HCT116 (cell line): ENCODE data around the gene ENPP6. TPM values are rescaled to one million over a fixed set of nuclear protein-coding genes. Genes with fewer than 3 reads are reported as not detected.

Experiments
- ATAC-seq: fragments of 200-7000 bp; cut with Tn5 transposase; 2 replicates; pipeline ENCODE4 v1.9.1; 2020; ENCODE audit warnings: mild to moderate bottlenecking, moderate library complexity
- BruUV-seq: library from RNA; stranded (reverse); fragments of 400-500 nt; replicated peaks from 2 replicates; lab custom pipeline; 2021; lab: Mats Ljungman, UMichigan
- CTCF ChIA-PET: fragments of 300-600 bp; sonication (Branson Sonifier 250); formaldehyde crosslinking; loops from one replicate; lab custom pipeline; 2021; ENCODE audit warnings: antibody characterized with exemption; lab: Charles Lee
- POLR2A ChIA-PET: fragments of 300-600, 350-600 bp; sonication (Branson Sonifier 250); formaldehyde crosslinking; loops from one replicate; lab custom pipeline; 2021; ENCODE audit warnings: antibody characterized with exemption; lab: Charles Lee
- RAD21 ChIA-PET, 2 experiments: fragments of 300-600 bp; sonication (Branson Sonifier 250); formaldehyde crosslinking; loops; one replicate each; lab custom pipeline; 2023; ENCODE audit warnings: low total read pairs in 2 of 2; ENCODE audit not compliant: uncharacterized antibody in 2 of 2, unreplicated experiment in 2 of 2, low non-redundant PET in 1 of 2; lab: Charles Lee
- DNase-seq: peaks from one replicate; pipeline ENCODE4 v3.0.0-alpha.2; 2010; ENCODE audit warnings: low read depth, low spot score
- H2AFZ ChIP-seq: fragments of 200-600 bp; shearing (Covaris generic), sonication (generic); 2 replicates; pipeline ENCODE4 v1.6.1; 2017; ENCODE audit warnings: low read depth, mixed run types, mixed read lengths, antibody characterized with exemption, low read length; ENCODE audit not compliant: poor library complexity, severe bottlenecking
- H3K27ac ChIP-seq: 2 replicates; pipeline ENCODE4 v1.5.1; 2012; ENCODE audit warnings: low read depth, low read length
- H3K27me3 ChIP-seq: fragments of 200-600 bp; sonication (generic); 2 replicates; pipeline ENCODE4 v1.6.1; 2016; ENCODE audit warnings: mixed run types, low read length, mixed read lengths; ENCODE audit not compliant: insufficient read depth
- H3K36me3 ChIP-seq, 2 experiments: fragments of 200-500 bp in 1 of 2; fragments of 200-600 bp in 1 of 2; sonication (Bioruptor generic) in 1 of 2; sonication (generic) in 1 of 2; 2 replicates each; pipeline versions ENCODE4 v1.5.1 to v1.6.1; 2014 to 2016; ENCODE audit warnings: low read length in 2 of 2, inconsistent platforms in 1 of 2, mixed read lengths in 1 of 2, mixed run types in 1 of 2; ENCODE audit not compliant: insufficient read depth in 2 of 2, control insufficient read depth in 1 of 2
- H3K4me1 ChIP-seq, 2 experiments: fragments of 200-600 bp in 1 of 2; sonication (generic) in 1 of 2; 2 replicates each; pipeline versions ENCODE4 v1.5.1 to v1.6.1; 2012 to 2017; ENCODE audit warnings: low read length in 2 of 2, inconsistent platforms in 1 of 2, mild to moderate bottlenecking in 1 of 2, mixed read lengths in 1 of 2, mixed run types in 1 of 2, moderate library complexity in 1 of 2; ENCODE audit not compliant: insufficient read depth in 2 of 2, control insufficient read depth in 1 of 2
- H3K4me2 ChIP-seq: fragments of 200-600 bp; sonication (generic); 2 replicates; pipeline ENCODE4 v1.6.1; 2017; ENCODE audit warnings: mixed run types, low read length, mixed read lengths
- H3K4me3 ChIP-seq, 2 experiments: fragments of 200-600 bp in 1 of 2; sonication (generic) in 1 of 2; replicated peaks in 1 of 2; 2 replicates each; pipeline ENCODE4 v1.5.1; 2011 to 2016; ENCODE audit warnings: low read length in 2 of 2, control low read depth in 1 of 2, low read depth in 1 of 2, mild to moderate bottlenecking in 1 of 2, mixed read lengths in 1 of 2, mixed run types in 1 of 2
- H3K79me2 ChIP-seq: fragments of 200-600 bp; sonication (generic); 2 replicates; pipeline ENCODE4 v1.6.1; 2017; ENCODE audit warnings: mild to moderate bottlenecking, mixed run types, low read length, moderate library complexity, mixed read lengths; ENCODE audit not compliant: insufficient read depth
- H3K9ac ChIP-seq: fragments of 200-600 bp; sonication (generic); 2 replicates; pipeline ENCODE4 v1.6.1; 2016; ENCODE audit warnings: low read length, mixed read lengths
- H3K9me2 ChIP-seq: fragments of 200-600 bp; sonication (generic), shearing (Covaris generic); 2 replicates; pipeline ENCODE4 v1.6.1; 2017; ENCODE audit warnings: mixed run types, mild to moderate bottlenecking, moderate library complexity; ENCODE audit not compliant: insufficient read depth
- H3K9me3 ChIP-seq, 2 experiments: fragments of 200-500 bp in 1 of 2; fragments of 200-600 bp in 1 of 2; sonication (Bioruptor generic) in 1 of 2; sonication (generic) in 1 of 2; 2 replicates each; pipeline ENCODE4 v1.6.1; 2014 to 2017; ENCODE audit warnings: low read length in 2 of 2, mixed read lengths in 2 of 2, inconsistent platforms in 1 of 2, low read depth in 1 of 2, mild to moderate bottlenecking in 1 of 2, mixed run types in 1 of 2, moderate library complexity in 1 of 2; ENCODE audit not compliant: control insufficient read depth in 1 of 2, insufficient read depth in 1 of 2
- H4K20me1 ChIP-seq: fragments of 200-600 bp; sonication (generic), shearing (Covaris generic); 2 replicates; pipeline ENCODE4 v1.6.1; 2017; ENCODE audit warnings: mixed run types, mild to moderate bottlenecking, moderate library complexity; ENCODE audit not compliant: insufficient read depth
- CBX3 ChIP-seq: IDR thresholded peaks from 2 replicates; pipeline ENCODE4 v1.6.1; 2012; ENCODE audit warnings: low read depth
- CEBPB ChIP-seq: IDR thresholded peaks from 2 replicates; pipeline ENCODE4 v1.6.1; 2012; ENCODE audit warnings: low read depth
- EGR1 ChIP-seq: IDR thresholded peaks from 2 replicates; pipeline ENCODE4 v1.6.1; 2012; ENCODE audit warnings: low read depth
- ELF1 ChIP-seq: IDR thresholded peaks from 2 replicates; pipeline ENCODE4 v1.6.1; 2012; ENCODE audit warnings: low read depth, borderline replicate concordance
- EZH2phosphoT487 ChIP-seq: fragments of 200-600 bp; IDR thresholded peaks from 2 replicates; pipeline ENCODE4 v1.6.1; 2018; ENCODE audit warnings: antibody characterized with exemption, borderline replicate concordance
- FOSL1 ChIP-seq: IDR thresholded peaks from 2 replicates; pipeline ENCODE4 v1.6.1; 2012; ENCODE audit warnings: low read depth
- JUND ChIP-seq: IDR thresholded peaks from 2 replicates; pipeline ENCODE4 v1.6.1; 2012
- POLR2A ChIP-seq: IDR thresholded peaks from 2 replicates; pipeline ENCODE4 v1.7.0; 2011; ENCODE audit warnings: borderline replicate concordance; ENCODE audit not compliant: insufficient read depth, insufficient read length; ENCODE audit errors: extremely low read depth
- POLR2AphosphoS5 ChIP-seq: IDR thresholded peaks from 2 replicates; pipeline ENCODE4 v1.6.1; 2011; ENCODE audit warnings: mild to moderate bottlenecking, low read depth, low read length, moderate library complexity
- SRF ChIP-seq: IDR thresholded peaks from 2 replicates; pipeline ENCODE4 v1.6.1; 2012; ENCODE audit warnings: low read depth
- TCF7L2 ChIP-seq: IDR thresholded peaks from 2 replicates; pipeline ENCODE4 v1.7.0; 2011; ENCODE audit warnings: borderline replicate concordance, inconsistent platforms; ENCODE audit not compliant: insufficient read depth, insufficient read length; ENCODE audit errors: extremely low read depth
- YY1 ChIP-seq: IDR thresholded peaks from 2 replicates; pipeline ENCODE4 v1.6.1; 2011; ENCODE audit warnings: low read length, low read depth, moderate library complexity, mild to moderate bottlenecking; ENCODE audit not compliant: insufficient replicate concordance; ENCODE audit errors: extremely low read depth
- ZFX ChIP-seq: fragments of 450-650 bp; IDR thresholded peaks from 2 replicates; pipeline ENCODE4 v1.6.1; 2017
- ZNF274 ChIP-seq: fragments of 200-500 bp; sonication (Bioruptor generic); IDR thresholded peaks from 2 replicates; pipeline ENCODE4 v1.6.1; 2014; ENCODE audit warnings: mild to moderate bottlenecking, low read depth, low read length, inconsistent platforms
- intact Hi-C: fragments of 100-400 bp; cut with micrococcal nuclease; formaldehyde crosslinking; loops from 2 replicates; pipeline ENCODE4 v1.10.0; 2022
- total RNA-seq: library from RNA; stranded (reverse); gene quantifications from one replicate; pipeline ENCODE4 v1.2.1, GENCODE V29; 2021; ENCODE audit not compliant: unreplicated experiment
- TF ChIP-seq, protein P1 (sequence below): IDR thresholded peaks from 2 replicates; pipeline ENCODE4 v1.6.1; 2012
- TF ChIP-seq, protein P2 (sequence below), 3 experiments: fragments of 200-600 bp in 1 of 3; sonication (generic) in 1 of 3; IDR thresholded peaks in 2 of 3; conservative IDR thresholded peaks in 1 of 3; 2 replicates each; pipeline ENCODE4 v1.5.1; 2012 to 2017; ENCODE audit warnings: low read depth in 2 of 3, low read length in 2 of 3, antibody characterized with exemption in 1 of 3, borderline replicate concordance in 1 of 3, control low read depth in 1 of 3, mild to moderate bottlenecking in 1 of 3, mixed read lengths in 1 of 3, mixed run types in 1 of 3, moderate library complexity in 1 of 3; ENCODE audit not compliant: insufficient read depth in 1 of 3
- TF ChIP-seq, protein P3 (sequence below): IDR thresholded peaks from 2 replicates; pipeline ENCODE4 v1.6.1; 2012
- TF ChIP-seq, protein P4 (sequence below): IDR thresholded peaks from 2 replicates; pipeline ENCODE4 v1.6.1; 2012; ENCODE audit warnings: low read depth

The ENPP6 gene
- total RNA-seq, 1 experiment from 2014 or later, result not detected

DNA sequence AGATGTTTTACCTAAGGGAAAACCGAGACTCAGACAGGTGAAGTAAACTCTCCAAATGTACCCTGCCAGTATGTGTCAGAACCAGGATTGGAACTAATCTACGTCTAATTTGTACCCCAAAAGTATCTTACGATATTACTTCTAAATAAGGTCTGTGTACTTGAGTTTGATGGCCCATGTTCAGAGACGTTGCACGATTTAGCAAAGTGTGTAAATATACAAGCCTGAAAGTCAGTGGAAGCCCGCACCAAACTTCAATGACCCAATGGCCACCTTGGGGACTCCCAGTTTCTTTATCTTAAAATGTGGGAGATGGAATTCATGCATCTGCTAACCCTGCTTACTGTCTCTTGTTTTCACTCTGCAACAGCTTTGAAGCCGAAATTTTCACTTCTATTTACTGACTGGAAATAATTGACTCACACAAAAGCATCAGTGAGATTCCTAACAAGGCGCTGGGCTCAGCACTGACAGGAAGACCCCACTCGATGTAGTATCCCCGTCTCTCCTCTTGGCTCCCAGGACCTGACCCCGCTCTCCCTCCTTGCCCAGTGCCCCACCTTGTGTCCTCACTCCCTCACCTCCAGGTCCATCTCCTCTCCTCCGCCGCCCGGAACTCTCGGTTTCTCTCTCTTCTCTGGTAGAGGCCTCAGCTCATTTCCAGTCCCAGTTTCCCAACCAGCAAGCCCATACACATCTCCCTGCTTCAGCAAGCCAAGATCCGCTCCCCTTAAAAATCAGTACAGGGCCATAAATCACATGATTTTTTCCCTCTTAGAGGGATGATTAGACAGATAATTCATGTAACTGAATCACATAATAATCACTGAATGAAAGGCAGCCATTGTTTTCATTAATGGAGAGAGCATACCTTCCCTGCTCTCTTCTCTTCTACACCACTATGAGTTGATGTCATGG, 42.8 kb downstream of the ENPP6 start:
- no peaks in the 10 kb centered on the region for H3K9me3 ChIP-seq
- no peak overlapping the region for H3K4me3 ChIP-seq
- no peaks in the 10 kb centered on the region for H3K36me3 ChIP-seq
- TF ChIP-seq EZH2phosphoT487 (no peak), POLR2A (no peak), SRF (no peak), ZFX (no peak), JUND (no peak), FOSL1 (no peak), CBX3 (no peak), EGR1 (no peak), CEBPB (no peak), POLR2AphosphoS5 (no peak), YY1 (no peak), ZNF274 (no peak), ELF1 (no peak), TCF7L2 (no peak)
- TF ChIP-seq, protein P1, sequence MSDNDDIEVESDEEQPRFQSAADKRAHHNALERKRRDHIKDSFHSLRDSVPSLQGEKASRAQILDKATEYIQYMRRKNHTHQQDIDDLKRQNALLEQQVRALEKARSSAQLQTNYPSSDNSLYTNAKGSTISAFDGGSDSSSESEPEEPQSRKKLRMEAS, result no peak
- TF ChIP-seq, protein P2, sequence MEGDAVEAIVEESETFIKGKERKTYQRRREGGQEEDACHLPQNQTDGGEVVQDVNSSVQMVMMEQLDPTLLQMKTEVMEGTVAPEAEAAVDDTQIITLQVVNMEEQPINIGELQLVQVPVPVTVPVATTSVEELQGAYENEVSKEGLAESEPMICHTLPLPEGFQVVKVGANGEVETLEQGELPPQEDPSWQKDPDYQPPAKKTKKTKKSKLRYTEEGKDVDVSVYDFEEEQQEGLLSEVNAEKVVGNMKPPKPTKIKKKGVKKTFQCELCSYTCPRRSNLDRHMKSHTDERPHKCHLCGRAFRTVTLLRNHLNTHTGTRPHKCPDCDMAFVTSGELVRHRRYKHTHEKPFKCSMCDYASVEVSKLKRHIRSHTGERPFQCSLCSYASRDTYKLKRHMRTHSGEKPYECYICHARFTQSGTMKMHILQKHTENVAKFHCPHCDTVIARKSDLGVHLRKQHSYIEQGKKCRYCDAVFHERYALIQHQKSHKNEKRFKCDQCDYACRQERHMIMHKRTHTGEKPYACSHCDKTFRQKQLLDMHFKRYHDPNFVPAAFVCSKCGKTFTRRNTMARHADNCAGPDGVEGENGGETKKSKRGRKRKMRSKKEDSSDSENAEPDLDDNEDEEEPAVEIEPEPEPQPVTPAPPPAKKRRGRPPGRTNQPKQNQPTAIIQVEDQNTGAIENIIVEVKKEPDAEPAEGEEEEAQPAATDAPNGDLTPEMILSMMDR (IDR thresholded peaks at IDR 0.05 in 2 of 3, conservative IDR thresholded peaks at IDR 0.05 in 1 of 3; ENCODE audit: borderline replicate concordance in 1 of 3, insufficient read depth in 1 of 3, low read depth in 2 of 3, low read length in 2 of 3), result no peak
- TF ChIP-seq, protein P3, sequence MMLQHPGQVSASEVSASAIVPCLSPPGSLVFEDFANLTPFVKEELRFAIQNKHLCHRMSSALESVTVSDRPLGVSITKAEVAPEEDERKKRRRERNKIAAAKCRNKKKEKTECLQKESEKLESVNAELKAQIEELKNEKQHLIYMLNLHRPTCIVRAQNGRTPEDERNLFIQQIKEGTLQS, result no peak
- TF ChIP-seq, protein P4, sequence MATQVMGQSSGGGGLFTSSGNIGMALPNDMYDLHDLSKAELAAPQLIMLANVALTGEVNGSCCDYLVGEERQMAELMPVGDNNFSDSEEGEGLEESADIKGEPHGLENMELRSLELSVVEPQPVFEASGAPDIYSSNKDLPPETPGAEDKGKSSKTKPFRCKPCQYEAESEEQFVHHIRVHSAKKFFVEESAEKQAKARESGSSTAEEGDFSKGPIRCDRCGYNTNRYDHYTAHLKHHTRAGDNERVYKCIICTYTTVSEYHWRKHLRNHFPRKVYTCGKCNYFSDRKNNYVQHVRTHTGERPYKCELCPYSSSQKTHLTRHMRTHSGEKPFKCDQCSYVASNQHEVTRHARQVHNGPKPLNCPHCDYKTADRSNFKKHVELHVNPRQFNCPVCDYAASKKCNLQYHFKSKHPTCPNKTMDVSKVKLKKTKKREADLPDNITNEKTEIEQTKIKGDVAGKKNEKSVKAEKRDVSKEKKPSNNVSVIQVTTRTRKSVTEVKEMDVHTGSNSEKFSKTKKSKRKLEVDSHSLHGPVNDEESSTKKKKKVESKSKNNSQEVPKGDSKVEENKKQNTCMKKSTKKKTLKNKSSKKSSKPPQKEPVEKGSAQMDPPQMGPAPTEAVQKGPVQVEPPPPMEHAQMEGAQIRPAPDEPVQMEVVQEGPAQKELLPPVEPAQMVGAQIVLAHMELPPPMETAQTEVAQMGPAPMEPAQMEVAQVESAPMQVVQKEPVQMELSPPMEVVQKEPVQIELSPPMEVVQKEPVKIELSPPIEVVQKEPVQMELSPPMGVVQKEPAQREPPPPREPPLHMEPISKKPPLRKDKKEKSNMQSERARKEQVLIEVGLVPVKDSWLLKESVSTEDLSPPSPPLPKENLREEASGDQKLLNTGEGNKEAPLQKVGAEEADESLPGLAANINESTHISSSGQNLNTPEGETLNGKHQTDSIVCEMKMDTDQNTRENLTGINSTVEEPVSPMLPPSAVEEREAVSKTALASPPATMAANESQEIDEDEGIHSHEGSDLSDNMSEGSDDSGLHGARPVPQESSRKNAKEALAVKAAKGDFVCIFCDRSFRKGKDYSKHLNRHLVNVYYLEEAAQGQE, result no peak
- no peaks in the 10 kb centered on the region for H4K20me1 ChIP-seq
- no peak overlapping the region for H3K9ac ChIP-seq
- RAD21 ChIA-PET, result no interaction called here
- H3K4me2 ChIP-seq, result no peak overlapping the region
- intact Hi-C loops, result no loop called here
- H3K27ac ChIP-seq, result no peak overlapping the region
- H3K79me2 ChIP-seq, result no peaks in the 10 kb centered on the region
- CTCF ChIA-PET, result no interaction called here
- POLR2A ChIA-PET, result no interaction called here
- H2AFZ ChIP-seq, result no peak overlapping the region
- H3K27me3 ChIP-seq, result no peaks in the 10 kb centered on the region
- no peak for ATAC-seq
- no TSS peak for BruUV-seq
- no peaks in the 10 kb centered on the region for H3K4me1 ChIP-seq
- DNase-seq, result no peak
- H3K9me2 ChIP-seq, result no peaks in the 10 kb centered on the region
